ENCODE measurements around the gene CNOT8. TPM values are rescaled to one million over a fixed set of nuclear protein-coding genes. Genes with fewer than 3 reads are reported as not detected.
A peak's percentile ranks its signal among the peaks of the same experiment; 100 is the strongest.
"Not testable (repeated sequence)": the region's sequence is repeated elsewhere in the genome, so short reads cannot be mapped to it uniquely, and the experiment has no call there.

The CNOT8 gene
- total RNA-seq, 5 donors from 2014 or later (not counting 1 experiment from before 2014, with no cell fraction given) = 85.9 to 113 (median 100) TPM

DNA sequence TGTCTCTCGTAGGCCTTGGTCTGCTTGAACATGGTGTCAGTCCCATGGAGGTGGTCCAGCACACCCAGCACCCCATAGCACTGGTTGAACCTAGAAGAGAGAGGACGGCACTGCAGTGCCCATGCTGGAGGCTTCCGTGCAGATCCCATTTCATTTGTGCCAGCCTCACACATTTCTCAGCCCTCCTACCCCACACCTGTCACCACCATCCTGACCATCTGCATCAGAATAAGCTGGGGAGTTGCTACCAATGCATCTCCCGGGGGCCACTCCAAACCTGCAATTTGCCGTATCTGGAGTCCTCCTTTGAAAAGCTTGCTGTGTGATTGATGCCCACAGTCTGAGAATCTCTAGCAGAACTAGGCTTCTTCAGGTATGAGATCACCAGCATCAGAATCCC is 38.0 kb upstream of the CNOT8 start:
- Mint-ChIP-seq H3K27me3 (no peaks in the 10 kb centered on the region), H3K36me3 (peaks cover 26% of the 10 kb centered on the region), H3K4me1 (peaks cover 3 to 24% (median 22%) of the 10 kb centered on the region in 3 donors), H3K27ac (no peak overlapping the region), H3K4me3 (no peak overlapping the region), H3K9me3 (no peaks in the 10 kb centered on the region)
- WGBS (ENCODE audit: insufficient coverage) = 94% methylated on average over 3 of the region's 5 CpGs
- Histone ChIP-seq H3K27me3 (replicated peaks in 1 of 2; ENCODE audit: control insufficient read depth in 2 of 2, extremely low read depth in 1 of 2, insufficient read depth in 2 of 2, low read length in 1 of 2) (no peaks in the 10 kb centered on the region), H3K4me1 (ENCODE audit: control insufficient read depth in 1 of 2, extremely low read depth in 1 of 2, insufficient read depth in 2 of 2, low read length in 2 of 2) (peaks cover 0 to 16% of the 10 kb centered on the region in 2 experiments), H3K4me3 (ENCODE audit: control insufficient read depth in 1 of 2, extremely low read depth in 1 of 2, low read length in 1 of 2) (no peak overlapping the region), H3K27ac (ENCODE audit: low read length) (no peak overlapping the region), H3K9me3 (no peaks in the 10 kb centered on the region), H3K36me3 (ENCODE audit: control insufficient read depth in 2 of 2, extremely low read depth in 1 of 2, insufficient read depth in 1 of 2, low read length in 1 of 2) (peaks cover 2 to 30% of the 10 kb centered on the region in 2 donors)
- no peak for ATAC-seq (replicated peaks in 1 of 4)
- ChIA-PET POLR2A (interaction anchor here in 1 of 2 donors (0.7 kb wide), 1 partner anchor 353 kb away, joined by 3 read pairs; no protein-coding TSS in a partner anchor), CTCF (no interaction called here)
- no peak for DNase-seq

DNA sequence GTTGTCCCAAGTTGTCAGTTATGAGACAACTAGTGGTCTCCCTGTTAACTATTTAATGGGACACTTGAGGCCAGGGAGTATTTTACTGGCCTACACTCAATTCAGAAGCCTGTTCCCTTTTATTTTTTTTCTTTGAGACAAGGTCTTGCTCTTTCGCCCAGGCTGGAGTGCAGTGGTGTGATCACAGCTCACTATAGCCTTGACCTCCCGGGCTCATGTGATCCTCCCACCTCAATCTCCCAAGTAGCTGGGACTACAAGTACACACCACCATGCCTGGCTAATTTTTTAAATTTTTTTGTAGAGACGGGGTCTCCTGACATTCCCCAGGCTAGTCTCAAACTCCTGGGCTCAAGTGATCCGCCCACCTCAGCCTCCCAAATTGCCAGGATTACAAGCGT is 35.5 kb upstream of the CNOT8 start:
- H3K36me3 ChIP-seq (ENCODE audit: control insufficient read depth in 2 of 2, extremely low read depth in 1 of 2, insufficient read depth in 1 of 2, low read length in 1 of 2) = peaks cover 0 to 12% of the 10 kb centered on the region in 2 donors
- H3K9me3 Mint-ChIP-seq; DNase-seq; H3K27me3 Mint-ChIP-seq; H3K4me3 ChIP-seq (ENCODE audit: control insufficient read depth in 1 of 2, extremely low read depth in 1 of 2, low read length in 1 of 2); H3K27me3 ChIP-seq (replicated peaks in 1 of 2; ENCODE audit: control insufficient read depth in 2 of 2, extremely low read depth in 1 of 2, insufficient read depth in 2 of 2, low read length in 1 of 2); H3K27ac ChIP-seq (ENCODE audit: low read length); CTCF ChIA-PET; H3K9me3 ChIP-seq; POLR2A ChIA-PET; H3K4me3 Mint-ChIP-seq; H3K27ac Mint-ChIP-seq; ATAC-seq (replicated peaks in 1 of 4): not testable (repeated sequence)
- H3K4me1 Mint-ChIP-seq = peaks cover 7 to 35% (median 32%) of the 10 kb centered on the region in 3 donors
- peaks cover 13% of the 10 kb centered on the region for H3K36me3 Mint-ChIP-seq
- peaks cover 5 to 18% of the 10 kb centered on the region in 2 experiments for H3K4me1 ChIP-seq (ENCODE audit: control insufficient read depth in 1 of 2, extremely low read depth in 1 of 2, insufficient read depth in 2 of 2, low read length in 2 of 2)
- WGBS (ENCODE audit: insufficient coverage) = 81% methylated on average over 4 of the region's 5 CpGs

DNA sequence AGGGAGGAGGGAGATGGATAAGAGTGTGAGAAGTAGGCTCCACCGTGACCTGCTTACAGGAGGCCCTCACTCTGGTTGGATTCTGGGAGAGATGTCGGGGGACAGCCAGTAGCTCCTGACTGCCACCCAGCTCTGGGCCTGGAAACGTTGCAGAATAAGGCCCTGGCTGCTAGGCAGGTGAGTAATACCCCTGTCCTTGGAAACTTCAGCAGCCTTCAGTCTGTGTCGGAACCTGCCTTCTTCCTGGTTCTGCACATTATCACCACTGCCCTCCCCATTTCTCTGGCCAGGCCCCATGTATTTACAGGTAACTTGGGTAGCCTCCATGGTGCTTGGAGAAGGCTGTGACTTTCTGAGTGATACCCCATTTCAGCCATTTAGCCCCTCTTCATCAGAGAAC is 34.8 kb upstream of the CNOT8 start:
- ChIA-PET CTCF (no interaction called here), POLR2A (interaction anchor here in 1 of 2 donors (0.6 kb wide), 1 partner anchor 25 kb away, joined by 3 read pairs; no protein-coding TSS in a partner anchor)
- Mint-ChIP-seq H3K9me3 (no peaks in the 10 kb centered on the region), H3K36me3 (peaks cover 13% of the 10 kb centered on the region), H3K4me1 (peaks cover 12 to 40% (median 39%) of the 10 kb centered on the region in 3 donors), H3K27ac (no peak overlapping the region), H3K4me3 (no peak overlapping the region), H3K27me3 (no peaks in the 10 kb centered on the region)
- 96% methylated on average over 3 of the region's 4 CpGs for WGBS (ENCODE audit: insufficient coverage)
- H3K4me1 ChIP-seq (ENCODE audit: control insufficient read depth in 1 of 2, extremely low read depth in 1 of 2, insufficient read depth in 2 of 2, low read length in 2 of 2) = peaks cover 8 to 25% of the 10 kb centered on the region in 2 experiments
- H3K4me3 ChIP-seq (ENCODE audit: control insufficient read depth in 1 of 2, extremely low read depth in 1 of 2, low read length in 1 of 2) = no peak overlapping the region
- peaks cover 0 to 12% of the 10 kb centered on the region in 2 donors for H3K36me3 ChIP-seq (ENCODE audit: control insufficient read depth in 2 of 2, extremely low read depth in 1 of 2, insufficient read depth in 1 of 2, low read length in 1 of 2)
- ATAC-seq (replicated peaks in 1 of 4) (no peak), DNase-seq (no peak)
- no peak overlapping the region for H3K27ac ChIP-seq (ENCODE audit: low read length)
- H3K27me3 ChIP-seq (replicated peaks in 1 of 2; ENCODE audit: control insufficient read depth in 2 of 2, extremely low read depth in 1 of 2, insufficient read depth in 2 of 2, low read length in 1 of 2) = no peaks in the 10 kb centered on the region
- H3K9me3 ChIP-seq = no peaks in the 10 kb centered on the region

DNA sequence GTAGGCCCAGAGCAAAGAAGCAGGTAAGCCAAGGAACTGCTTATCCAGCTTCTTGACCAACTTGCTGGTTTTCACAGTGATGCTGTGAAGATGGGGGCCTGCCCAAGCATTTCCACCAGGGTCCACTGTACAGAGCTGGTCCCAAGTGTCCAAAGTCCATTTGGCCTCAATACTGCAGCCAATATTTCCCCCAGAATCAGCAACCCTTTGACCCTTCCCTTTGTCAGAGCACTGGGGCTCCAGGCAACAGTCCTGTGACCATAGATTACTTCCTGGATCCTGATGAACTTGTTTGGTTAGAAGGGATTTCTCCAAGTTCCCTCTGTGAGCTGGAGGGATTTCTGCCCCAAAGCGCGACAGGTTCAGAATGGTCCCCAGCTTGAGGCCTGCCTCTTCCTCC is 34.4 kb upstream of the CNOT8 start:
- H3K36me3 ChIP-seq (ENCODE audit: control insufficient read depth in 2 of 2, extremely low read depth in 1 of 2, insufficient read depth in 1 of 2, low read length in 1 of 2) = peaks cover 0 to 12% of the 10 kb centered on the region in 2 donors
- H3K27ac Mint-ChIP-seq = no peak overlapping the region

DNA sequence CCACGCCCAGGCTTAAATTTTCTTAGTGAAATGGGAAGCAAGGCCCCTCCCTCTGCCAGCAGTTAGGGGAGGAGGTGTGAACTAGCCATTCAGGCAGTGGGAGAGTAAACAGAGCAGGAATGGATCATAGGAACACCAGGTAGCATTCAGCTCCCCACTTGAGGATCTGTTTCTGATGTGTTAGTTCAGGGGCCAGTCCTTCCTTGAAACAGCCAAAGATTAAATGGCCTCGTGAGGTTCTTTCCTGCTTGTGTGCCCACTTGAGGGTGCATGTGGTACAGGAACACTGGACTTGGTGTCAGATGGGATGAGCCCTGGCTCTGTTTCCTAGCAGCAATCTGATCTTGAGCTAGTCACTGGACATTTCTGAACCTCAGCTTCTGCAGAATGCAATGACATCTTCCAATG is 29.2 kb upstream of the CNOT8 start:
- Histone ChIP-seq H3K4me1 (ENCODE audit: control insufficient read depth in 1 of 2, extremely low read depth in 1 of 2, insufficient read depth in 2 of 2, low read length in 2 of 2) (peaks cover 27 to 32% of the 10 kb centered on the region in 2 experiments), H3K36me3 (ENCODE audit: control insufficient read depth in 2 of 2, extremely low read depth in 1 of 2, insufficient read depth in 1 of 2, low read length in 1 of 2) (peaks cover 0 to 4% of the 10 kb centered on the region in 2 donors), H3K27me3 (replicated peaks in 1 of 2; ENCODE audit: control insufficient read depth in 2 of 2, extremely low read depth in 1 of 2, insufficient read depth in 2 of 2, low read length in 1 of 2) (no peaks in the 10 kb centered on the region), H3K4me3 (ENCODE audit: control insufficient read depth in 1 of 2, extremely low read depth in 1 of 2, low read length in 1 of 2) (no peak overlapping the region), H3K27ac (ENCODE audit: low read length) (peak overlapping the region; percentile 70), H3K9me3 (no peaks in the 10 kb centered on the region)
- ATAC-seq (replicated peaks in 1 of 4) (no peak), DNase-seq (peak in 1 of 35 experiments; percentile 9)
- no peaks in the 10 kb centered on the region for H3K27me3 Mint-ChIP-seq
- peak overlapping the region in 1 of 3 donors; percentile 68 for H3K4me3 Mint-ChIP-seq
- CTCF ChIA-PET = no interaction called here
- WGBS (ENCODE audit: insufficient coverage) = 75% methylated on average over 1 of the region's 2 CpGs
- peaks cover 5% of the 10 kb centered on the region for H3K36me3 Mint-ChIP-seq
- peaks cover 34 to 52% (median 44%) of the 10 kb centered on the region in 3 donors for H3K4me1 Mint-ChIP-seq
- peak overlapping the region; percentile 91 to 94 for H3K27ac Mint-ChIP-seq
- no peaks in the 10 kb centered on the region for H3K9me3 Mint-ChIP-seq
- POLR2A ChIA-PET = no interaction called here

More for the DNA sequence above, 34.4 kb upstream of the CNOT8 start:
- ChIA-PET CTCF (no interaction called here), POLR2A (interaction anchor here in 1 of 2 donors (0.6 to 0.7 kb wide), 2 partner anchors 10 to 25 kb away, joined by 3 to 4 read pairs; no protein-coding TSS in a partner anchor)
- H3K4me1 Mint-ChIP-seq = peaks cover 16 to 40% (median 37%) of the 10 kb centered on the region in 3 donors
- H3K27me3 ChIP-seq (replicated peaks in 1 of 2; ENCODE audit: control insufficient read depth in 2 of 2, extremely low read depth in 1 of 2, insufficient read depth in 2 of 2, low read length in 1 of 2) = no peaks in the 10 kb centered on the region
- DNase-seq = no peak
- H3K36me3 Mint-ChIP-seq = peaks cover 13% of the 10 kb centered on the region
- no peak overlapping the region for H3K4me3 Mint-ChIP-seq
- H3K4me3 ChIP-seq (ENCODE audit: control insufficient read depth in 1 of 2, extremely low read depth in 1 of 2, low read length in 1 of 2) = no peak overlapping the region
- ATAC-seq (replicated peaks in 1 of 4) = no peak
- H3K9me3 Mint-ChIP-seq = no peaks in the 10 kb centered on the region
- no CpG with 5 or more reads among the region's 2 CpGs for WGBS (ENCODE audit: insufficient coverage)
- no peaks in the 10 kb centered on the region for H3K9me3 ChIP-seq
- H3K4me1 ChIP-seq (ENCODE audit: control insufficient read depth in 1 of 2, extremely low read depth in 1 of 2, insufficient read depth in 2 of 2, low read length in 2 of 2) = peaks cover 9 to 29% of the 10 kb centered on the region in 2 experiments
- no peak overlapping the region for H3K27ac ChIP-seq (ENCODE audit: low read length)
- no peaks in the 10 kb centered on the region for H3K27me3 Mint-ChIP-seq

DNA sequence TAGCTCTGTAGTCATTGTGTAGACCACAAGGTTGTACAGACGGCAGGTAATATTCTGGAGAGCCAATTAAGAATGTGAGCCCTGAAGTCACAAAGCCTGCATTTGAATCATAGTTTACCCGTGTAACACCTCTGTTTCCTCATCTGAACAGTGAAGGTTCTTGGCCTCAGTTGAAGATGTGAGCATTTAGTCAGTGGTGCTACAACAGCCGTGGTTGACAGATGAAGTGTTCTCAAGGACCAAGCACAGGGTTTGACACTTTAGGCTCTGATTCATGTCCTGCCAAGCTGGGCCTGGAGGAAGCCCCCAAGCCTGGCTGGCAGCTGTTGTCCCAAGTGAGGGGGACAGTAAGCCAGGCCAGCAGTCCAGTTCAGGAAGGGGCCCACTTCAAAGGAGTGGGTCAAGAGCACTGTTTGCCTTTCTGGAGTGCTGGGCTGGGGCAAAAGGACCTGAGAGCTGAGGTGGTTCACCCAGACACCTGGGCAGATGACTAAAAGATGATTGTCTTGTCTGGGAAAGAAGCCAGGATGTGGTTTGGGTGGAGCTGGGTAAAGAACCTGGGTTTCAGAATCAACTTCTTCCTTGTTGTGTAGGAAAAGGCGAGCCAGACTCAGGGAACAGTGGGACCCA is 28.7 kb upstream of the CNOT8 start:
- WGBS (ENCODE audit: insufficient coverage) = 33% methylated on average over 4 of the region's 4 CpGs
- H3K4me1 Mint-ChIP-seq = peaks cover 36 to 57% (median 49%) of the 10 kb centered on the region in 3 donors
- CTCF ChIA-PET = interaction anchor here in 1 of 2 donors (0.6 kb wide), 1 partner anchor 101 kb away, joined by 3 read pairs; no protein-coding TSS in a partner anchor
- Histone ChIP-seq H3K36me3 (ENCODE audit: control insufficient read depth in 2 of 2, extremely low read depth in 1 of 2, insufficient read depth in 1 of 2, low read length in 1 of 2) (no peaks in the 10 kb centered on the region), H3K4me3 (ENCODE audit: control insufficient read depth in 1 of 2, extremely low read depth in 1 of 2, low read length in 1 of 2) (peak overlapping the region in 1 of 2 donors; percentile 48), H3K4me1 (ENCODE audit: control insufficient read depth in 1 of 2, extremely low read depth in 1 of 2, insufficient read depth in 2 of 2, low read length in 2 of 2) (peaks cover 30 to 32% of the 10 kb centered on the region in 2 experiments), H3K27me3 (replicated peaks in 1 of 2; ENCODE audit: control insufficient read depth in 2 of 2, extremely low read depth in 1 of 2, insufficient read depth in 2 of 2, low read length in 1 of 2) (no peaks in the 10 kb centered on the region), H3K27ac (ENCODE audit: low read length) (peak overlapping the region; percentile 70), H3K9me3 (no peaks in the 10 kb centered on the region)
- peak overlapping the region; percentile 91 to 94 for H3K27ac Mint-ChIP-seq
- no peaks in the 10 kb centered on the region for H3K27me3 Mint-ChIP-seq
- ATAC-seq (replicated peaks in 1 of 4) = peak; percentile 73 to 79 (median 79)
- DNase-seq = peak in 15 of 35 experiments; percentile 3 to 59 (median 11)
- peak overlapping the region in 2 of 3 donors; percentile 31 to 68 for H3K4me3 Mint-ChIP-seq
- H3K9me3 Mint-ChIP-seq = no peaks in the 10 kb centered on the region
- POLR2A ChIA-PET = no interaction called here
- peaks cover 5% of the 10 kb centered on the region for H3K36me3 Mint-ChIP-seq
